G401 (cell line): ENCODE results near the gene IFITM10. TPM values are rescaled to one million over a fixed set of nuclear protein-coding genes. Genes with fewer than 3 reads are reported as not detected.
"Not testable (repeated sequence)": the region's sequence is repeated elsewhere in the genome, so short reads cannot be mapped to it uniquely, and the experiment has no call there.

ENCODE experiments used
- DNase-seq: peaks from one replicate; pipeline ENCODE4 v3.0.0-alpha.2; 2015; ENCODE audit warnings: low spot score
- in situ Hi-C: cut with HindIII; loops from 2 replicates; pipeline ENCODE4 v1.10.0; 2016; ENCODE audit warnings: low sequenced_read_pairs, mixed read lengths
- total RNA-seq: library from RNA; depleted of rRNA; stranded (reverse); fragments of >200 nt; shearing (Covaris generic); gene quantifications from 2 replicates; pipeline ENCODE4 v1.2.3, GENCODE V29; 2014

The IFITM10 gene
- total RNA-seq, 1 experiment from 2014 or later = not detected

DNA sequence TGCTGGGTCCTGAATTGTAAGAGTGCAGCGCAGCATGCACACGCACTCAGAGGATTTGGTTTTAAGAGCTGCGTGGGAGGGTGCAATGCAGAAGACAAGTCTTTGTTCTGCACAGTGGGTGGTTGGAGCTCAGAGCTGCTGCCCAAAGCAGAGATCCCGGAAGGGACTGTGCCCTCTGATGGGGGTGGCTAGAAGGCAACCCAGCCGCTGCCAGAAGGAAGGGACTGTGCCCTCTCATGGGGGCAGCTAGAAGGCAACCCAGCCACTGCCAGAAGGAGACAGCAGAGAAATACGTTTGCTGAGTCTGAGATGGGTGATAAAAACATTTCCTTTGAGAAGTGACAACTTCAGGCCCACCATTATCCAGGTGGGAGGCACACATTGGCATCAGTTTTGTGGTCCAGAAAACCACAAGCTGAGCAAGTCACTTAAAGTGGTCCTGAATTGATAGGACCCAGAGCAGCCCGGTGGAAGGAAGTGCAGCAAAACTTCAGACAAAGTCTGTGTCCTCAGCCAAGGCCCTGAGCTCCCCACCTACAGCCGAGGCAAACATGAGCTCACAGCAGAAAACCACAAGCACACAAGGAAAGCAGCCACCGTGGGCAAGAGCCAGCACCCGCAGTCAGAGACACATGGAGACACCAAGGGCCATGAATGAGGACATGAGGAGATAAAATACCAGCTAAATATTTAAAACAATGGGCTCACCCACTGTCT is 49.1 kb downstream of the IFITM10 start:
- in situ Hi-C loops = no loop called here

DNA sequence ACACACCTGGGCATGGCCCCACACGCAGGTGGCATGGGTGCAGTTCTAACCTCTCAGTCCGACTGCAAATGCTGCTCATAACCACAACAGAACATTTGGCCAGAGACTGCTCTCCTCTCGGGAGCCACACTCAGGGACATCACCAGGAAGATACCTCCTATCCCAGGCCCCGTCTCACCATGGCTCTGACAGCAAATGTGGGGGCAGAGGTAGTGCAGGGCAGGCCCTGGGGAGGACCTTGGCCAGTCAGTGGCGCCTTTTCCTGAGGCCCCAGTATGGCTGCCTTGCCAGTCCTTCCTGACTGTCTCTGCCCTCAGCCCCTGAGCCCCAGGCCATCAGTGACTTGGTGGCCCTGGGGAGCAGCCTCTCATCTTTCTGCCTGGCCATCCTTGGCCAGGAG is 50.6 kb downstream of the IFITM10 start:
- in situ Hi-C loops = no loop called here
- DNase-seq = no peak

More for the DNA sequence above, 49.1 kb downstream of the IFITM10 start:
- DNase-seq = no peak

DNA sequence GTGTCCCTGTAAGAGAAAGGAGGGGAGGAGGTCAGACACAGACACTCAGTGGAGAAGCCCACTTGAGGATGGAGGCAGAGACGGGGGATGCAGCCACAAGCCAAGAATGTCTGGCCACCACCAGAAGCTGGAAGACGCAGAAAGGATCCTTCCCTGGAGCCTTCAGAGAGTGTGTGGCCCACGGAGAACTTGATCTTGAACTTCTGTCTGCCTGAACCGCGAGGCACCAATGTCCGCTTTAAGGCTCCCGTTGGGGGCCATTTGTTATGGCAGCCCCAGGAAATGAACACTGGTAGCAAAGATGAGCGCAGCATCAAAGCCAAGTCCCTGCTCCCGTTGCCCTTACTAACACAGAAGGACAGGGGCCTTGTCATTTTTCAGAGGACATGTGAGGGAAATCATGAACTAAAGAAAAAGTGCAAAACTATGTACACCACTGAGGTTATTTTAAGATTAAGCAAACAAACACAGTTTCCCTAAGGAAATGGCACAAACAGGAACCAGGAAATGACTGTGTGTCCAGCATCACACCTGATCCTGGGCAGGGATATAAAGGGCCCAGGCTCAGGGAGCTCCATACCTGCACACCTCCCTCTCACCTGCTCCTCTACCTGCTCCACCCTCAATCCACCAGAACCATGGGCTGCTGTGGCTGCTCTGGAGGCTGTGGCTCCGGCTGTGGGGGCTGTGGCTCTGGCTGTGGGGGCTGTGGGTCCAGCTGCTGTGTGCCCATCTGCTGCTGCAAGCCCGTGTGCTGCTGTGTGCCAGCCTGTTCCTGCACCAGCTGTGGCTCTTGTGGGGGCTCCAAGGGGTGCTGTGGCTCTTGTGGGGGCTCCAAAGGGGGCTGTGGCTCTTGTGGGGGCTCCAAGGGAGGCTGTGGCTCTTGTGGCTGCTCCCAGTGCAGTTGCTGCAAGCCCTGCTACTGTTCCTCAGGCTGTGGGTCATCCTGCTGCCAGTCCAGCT is 53.5 kb downstream of the IFITM10 start, which contains the start of gene KRTAP5-6:
TSS of gene KRTAP5-6 (plus strand) at position 588 of the 963 bp plus-strand sequence. CDS start at position 639, 51 bp downstream.
- in situ Hi-C loops = no loop called here
- no peak for DNase-seq

DNA sequence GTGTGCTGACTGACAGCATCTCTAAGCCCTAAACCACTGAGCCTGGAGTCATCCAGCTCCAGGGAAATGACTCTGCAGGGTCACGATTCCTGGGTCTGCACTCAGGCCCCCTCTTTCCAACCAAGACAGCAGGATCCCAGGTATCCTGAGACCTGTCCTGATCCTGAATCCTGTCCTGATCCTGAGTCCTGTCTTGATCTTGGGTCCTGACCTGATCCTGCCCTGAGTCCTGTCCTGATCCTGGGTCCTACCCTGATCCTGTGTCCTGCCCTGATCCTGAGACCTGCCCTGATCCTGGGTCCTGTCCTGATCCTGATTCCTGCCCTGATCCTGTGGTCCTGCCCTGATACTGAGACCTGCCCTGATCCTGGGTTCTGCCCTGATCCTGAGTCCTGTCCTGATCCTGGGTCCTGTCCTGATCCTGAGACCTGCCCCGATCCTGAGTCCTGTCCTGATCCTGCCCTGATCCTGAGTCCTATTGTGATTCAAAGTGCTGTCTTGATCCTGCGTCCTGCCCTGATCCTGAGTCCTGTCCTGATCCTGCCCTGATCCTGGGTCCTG is 54.8 kb downstream of the IFITM10 start:
- in situ Hi-C loops = no loop called here
- no peak for DNase-seq

DNA sequence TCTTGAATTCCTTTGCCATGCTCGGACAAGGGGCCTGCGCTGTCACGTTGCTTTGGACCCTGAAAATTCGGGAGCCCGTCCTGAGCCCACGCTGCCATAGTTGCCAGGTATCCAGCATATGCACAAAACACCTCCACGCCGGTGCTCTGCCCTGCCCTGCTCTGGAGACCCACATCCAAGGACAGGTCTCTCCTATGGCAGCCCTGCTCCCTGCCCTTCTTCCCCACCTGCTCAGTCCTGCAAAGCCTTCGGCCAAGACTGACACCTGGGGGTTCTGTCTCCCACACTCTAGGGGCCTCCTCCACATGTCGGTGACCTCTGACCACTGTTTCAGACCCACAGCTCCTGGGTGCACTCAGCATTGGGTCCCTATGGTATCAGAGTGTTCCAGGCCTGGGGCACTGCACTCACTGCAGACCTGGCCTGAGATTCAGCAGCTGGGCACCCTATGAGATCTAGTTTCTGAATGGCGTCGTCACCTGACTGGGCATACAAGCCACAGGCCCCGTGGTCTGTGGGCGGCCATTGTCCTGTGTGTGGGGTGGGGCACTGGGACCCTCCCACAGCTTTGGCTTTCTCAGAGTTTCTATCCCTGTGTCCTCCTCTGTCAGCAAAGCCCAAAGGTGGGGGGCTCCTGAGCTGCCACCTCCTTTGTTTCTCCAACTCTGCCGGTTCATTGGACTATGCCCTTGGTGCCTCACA is 55.4 kb downstream of the IFITM10 start:
- in situ Hi-C loops = no loop called here

DNA sequence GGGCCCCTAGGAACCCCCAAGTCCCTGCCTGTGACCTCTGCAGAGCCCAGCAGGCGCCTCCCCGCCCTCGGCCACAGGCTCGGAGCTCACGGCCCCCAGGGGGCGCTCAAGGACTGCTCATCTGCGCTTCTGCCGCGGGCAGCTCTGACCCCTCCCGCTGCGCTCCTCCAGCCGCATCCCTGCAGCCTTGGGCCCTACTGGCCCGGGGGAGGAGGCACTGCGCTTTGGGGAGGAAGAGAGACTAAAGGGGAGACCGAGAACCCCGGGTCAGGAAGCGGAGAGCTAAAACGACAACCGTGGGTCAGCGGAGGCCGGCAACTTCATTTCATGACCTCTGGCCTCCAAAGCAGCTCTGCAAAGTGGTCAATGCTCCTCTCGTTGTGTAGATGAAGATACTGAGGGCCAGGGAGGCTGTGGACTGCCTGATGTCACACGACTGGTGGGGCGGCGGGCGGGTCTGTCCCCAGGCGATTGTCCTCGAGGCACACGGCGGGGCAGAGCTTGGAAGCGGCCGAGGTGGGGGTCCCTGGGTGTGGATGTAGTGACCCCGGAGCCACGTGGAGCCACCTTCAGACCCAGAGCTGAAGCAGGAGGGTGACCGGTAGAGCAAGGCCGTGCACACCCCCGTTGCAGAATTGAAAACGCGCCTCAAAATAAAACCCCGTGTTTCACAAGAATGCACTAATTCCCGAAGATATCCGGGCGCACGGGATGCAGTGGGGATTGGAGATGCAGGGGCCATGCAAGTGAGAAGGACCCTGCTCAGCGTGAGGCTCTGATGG is 56.1 kb downstream of the IFITM10 start:
- DNase-seq = peak; percentile 84
- in situ Hi-C loops = no loop called here

More for the DNA sequence above, 55.4 kb downstream of the IFITM10 start:
- DNase-seq = no peak

DNA sequence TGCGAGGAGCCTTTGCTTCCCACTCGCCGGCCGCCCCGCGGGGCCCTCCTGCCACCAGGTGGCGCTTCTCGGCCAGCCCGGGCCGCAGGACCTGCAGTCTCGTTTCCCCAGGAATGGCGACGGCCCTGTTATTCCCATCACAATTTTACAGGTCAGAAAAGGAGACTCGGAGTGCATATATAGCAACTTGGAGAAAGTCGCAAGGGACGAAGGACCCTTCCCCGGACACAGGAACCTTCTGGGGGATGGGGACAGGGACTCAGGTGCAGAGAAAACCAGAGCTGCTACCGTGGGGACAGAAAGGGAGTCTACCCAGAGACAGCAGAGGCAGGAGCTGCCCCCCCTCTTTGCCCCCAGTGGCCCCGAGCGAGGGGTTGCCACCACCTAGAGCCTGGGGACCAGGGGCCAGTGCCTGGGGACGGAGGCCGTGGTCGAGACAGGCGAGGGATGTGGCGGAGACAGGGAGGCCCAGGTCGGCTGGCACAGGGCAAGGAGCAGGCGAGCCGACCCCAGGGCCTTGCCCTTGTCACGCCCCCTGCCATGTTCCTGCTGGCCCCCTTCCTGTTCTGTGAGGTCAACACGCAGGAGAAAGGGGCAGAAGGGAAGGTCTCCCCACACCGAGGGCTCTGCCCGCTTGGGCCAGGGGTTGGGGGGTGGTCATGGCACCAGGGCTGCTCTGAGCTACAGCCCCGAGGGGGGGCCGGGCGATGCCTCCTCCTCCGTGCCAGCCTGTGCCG is 56.9 kb downstream of the IFITM10 start:
- in situ Hi-C loops = no loop called here

DNA sequence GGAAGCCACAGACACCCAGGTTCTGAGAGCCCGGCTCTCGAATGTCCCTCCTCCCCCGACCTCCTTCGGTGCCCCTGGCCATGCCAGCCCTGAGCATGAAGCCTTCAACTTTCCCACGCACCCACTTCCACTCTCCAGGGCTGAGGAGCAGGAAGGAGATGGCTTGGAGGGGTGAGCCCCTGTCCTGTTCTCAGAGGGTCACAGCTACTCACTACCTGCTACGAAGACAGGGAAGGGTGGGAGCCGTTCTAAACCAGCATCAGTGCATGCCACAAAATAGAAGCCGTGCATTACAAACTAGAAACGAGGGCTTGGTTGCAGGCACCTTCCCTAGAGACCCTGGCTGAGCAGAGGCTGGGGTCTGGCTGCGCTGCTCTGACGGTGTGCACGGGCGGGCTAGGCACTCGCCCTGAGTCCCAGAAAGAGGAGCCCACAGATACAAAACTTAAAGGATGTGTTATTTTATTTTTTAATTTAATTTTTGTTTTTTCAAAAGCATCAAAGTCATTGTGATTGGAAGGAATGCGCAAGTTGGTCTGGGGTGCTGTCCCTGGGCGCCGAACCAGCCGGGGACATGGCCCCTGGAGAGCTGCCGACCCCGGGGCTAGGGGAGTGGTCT is 57.6 kb downstream of the IFITM10 start:
- no peak for DNase-seq
- in situ Hi-C loops = no loop called here

More for the DNA sequence above, 56.9 kb downstream of the IFITM10 start:
- DNase-seq = peak; percentile 73

DNA sequence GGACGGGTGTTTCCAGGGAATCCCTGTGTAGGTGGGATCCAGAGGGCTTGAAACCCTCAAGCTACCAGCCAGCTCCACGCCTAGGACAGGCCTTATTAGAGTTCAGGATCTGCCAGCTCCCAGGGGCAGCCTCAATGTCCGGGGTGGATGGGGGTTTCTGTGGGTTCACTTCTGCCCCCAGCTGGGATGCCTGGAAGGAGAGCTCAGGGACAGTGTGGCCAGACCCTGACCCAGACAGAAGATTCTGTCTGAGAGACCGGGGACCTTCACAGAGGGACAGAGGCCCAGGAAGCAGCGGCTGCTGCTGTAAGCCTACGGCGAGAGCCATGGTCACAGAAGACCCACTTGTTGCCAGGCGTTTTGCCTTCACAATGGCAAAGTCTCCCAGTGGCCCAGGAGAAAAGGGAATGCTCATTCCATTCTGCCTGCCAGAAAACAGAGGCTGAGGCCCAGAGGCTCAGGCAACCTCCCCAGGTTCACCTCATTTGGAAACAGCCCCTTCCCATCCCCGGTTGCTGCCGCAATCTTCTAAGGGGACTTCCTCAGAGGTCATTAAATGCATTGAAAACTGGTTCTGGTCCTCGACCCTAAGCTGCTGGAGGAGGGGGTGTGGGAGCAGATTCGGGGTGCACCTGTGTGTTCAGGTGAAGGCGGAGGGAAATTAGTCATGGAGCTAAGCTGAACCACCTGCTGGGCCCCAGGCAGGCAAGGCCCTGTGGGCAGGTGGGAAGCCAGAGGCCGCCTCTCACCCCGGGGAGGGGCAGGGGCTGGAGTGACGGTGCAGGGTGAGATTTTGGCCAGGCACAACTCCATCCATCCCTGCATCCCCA is 58.3 kb downstream of the IFITM10 start:
- DNase-seq = no peak

DNA sequence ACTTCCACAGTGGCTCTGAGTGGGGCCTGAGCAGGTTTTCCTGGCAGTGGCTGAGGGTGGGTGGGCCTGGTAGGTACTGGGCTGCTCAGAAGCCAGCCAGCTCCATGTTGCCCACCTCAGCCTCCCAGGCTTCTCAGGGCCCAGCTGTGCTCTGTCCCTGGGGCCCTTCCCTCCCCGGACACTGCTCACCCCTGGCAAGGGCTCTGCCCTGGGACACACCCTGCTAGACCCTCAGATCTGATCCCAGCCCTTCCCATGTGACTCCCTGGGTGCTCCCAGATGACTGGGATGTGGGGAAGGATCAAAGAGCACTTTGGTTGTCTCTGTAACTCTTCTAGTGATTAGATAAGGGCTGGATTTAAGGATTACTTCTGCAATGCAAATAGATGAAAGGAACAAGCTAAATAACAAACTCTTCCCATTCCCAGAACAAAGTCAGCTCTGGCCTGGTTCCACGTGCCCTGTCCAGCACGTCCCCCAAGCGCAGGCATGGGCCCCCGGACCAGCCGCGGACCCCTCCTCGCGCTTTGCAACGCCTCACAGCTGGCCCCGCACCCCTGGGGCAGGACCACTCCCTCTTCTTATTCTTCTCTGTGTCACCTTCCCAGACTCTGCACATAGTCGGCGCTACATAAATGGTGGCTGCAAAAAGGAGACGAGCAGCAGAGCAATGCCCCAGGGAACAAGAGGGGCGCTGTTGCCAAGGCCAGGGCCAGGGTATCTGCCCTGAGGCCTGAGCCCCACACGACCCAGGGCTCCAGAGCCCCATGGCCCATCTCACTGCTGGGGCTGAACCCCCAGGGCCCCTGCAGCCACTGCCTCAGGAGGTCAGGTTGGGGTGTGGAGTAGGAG is 59.1 kb downstream of the IFITM10 start:
- in situ Hi-C loops = no loop called here
- DNase-seq = no peak

More for the DNA sequence above, 58.3 kb downstream of the IFITM10 start:
- in situ Hi-C loops = no loop called here

DNA sequence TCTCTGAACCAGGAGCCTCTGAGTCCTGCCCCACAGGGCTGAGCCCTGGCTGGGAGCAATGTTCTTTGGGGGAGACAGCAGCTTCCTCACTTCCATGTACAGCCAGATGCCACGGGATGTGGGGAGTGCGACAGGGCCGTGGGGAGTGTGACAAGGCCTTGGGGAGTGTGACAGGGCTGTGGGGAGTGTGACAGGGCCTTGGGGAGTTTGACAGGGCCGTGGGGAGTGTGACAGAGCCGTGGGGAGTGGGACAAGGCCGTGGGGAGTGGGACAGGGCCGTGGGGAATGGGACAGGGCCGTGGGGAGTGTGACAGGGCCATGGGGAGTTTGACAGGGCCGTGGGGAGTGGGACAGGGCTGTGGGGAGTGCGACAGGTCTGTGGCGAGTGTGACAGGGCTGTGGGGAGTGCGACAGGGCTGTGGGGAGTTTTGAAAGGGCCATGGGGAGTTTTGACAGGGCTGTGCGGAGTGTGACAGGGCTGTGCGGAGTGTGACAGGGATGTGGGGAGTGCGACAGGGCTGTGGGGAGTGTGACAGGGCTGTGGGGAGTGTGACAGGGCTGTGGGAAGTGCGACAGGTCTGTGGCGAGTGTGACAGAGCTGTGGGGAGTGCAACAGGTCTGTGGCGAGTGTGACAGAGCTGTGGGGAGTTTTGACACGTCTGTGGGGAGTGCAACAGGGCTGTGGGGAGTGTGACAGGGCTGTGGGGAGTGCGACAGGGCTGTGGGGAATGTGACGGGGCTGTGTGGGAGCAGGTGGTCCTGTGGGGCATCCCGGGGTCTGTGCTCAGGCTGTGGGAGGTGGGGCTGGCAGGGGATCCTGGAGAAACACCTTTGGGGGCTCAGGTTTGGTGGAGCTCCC is 60.0 kb downstream of the IFITM10 start:
- in situ Hi-C loops = no loop called here
- DNase-seq = no peak

DNA sequence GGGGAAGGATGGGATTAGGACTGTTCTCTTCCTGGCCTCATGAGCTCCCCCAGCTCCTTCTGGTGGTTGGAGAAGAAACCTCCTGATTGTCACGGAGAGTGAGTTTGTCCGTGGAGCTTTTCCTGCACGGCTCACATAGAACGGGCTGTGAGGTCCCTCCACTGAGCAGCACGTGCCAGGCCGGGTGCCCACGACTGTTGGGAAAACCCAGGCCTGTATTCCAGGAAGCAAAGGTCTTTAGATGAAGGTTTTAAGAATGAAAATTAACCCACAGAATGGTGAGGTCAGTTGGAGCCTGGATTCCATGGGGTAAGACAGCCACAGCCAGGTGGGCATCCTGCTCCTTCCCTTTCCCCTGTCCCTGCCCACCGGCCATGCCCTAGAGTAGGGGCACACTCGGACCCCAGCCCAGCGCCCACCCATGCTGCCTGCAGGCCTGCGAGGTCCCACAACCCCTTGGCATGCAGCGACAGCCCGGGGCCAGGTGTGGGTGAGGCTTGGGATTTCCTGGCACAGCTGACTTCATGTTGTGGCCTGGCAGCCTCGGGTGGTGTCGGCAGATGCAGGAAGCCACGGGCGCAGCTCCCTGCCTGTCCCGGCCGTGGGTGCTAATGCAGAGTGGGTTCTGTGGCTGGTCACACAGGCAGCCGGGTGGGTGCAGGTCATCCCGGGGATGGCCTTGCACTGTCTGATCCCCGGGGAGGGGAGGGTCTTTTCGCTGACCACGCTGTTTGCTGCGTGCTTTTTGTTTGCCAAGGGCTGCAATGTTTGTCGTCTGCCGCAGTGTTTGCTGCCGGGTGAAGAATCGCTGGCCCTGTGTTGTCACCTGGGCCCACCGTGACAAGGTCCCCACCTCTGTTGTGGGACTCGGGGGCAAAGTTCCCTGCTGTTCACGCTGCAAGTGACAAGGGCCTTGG is 60.9 kb downstream of the IFITM10 start:
- DNase-seq, in situ Hi-C loops: not testable (repeated sequence)

DNA sequence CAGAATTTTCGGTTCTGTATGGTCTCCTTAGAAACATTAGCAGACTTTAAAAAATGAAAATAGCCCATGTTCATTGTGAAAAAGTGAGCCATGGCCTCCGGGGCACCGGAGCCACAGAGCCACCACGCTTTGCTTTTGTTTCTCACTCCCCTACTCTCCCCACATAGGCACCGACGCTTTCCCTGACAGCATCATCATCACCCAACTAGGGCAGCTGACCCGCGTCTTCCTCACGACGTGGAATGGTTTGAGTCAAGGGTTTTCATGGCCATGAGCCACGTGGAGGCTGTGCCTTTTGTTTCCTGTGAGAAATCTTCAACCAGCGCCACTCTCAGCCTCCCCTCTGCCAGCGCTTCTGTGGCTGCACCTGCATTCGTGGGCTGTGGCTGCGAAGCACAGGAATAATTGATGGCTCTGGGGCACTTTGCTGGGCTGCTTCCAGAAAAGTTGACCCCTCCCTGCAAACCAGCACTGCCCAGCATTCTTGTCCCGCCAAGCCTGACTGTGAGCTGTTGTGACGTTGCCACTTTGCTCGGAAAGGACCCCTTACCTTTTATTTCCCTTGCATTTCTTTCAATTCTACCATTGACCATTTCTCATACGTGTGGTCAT is 62.0 kb downstream of the IFITM10 start:
- DNase-seq, in situ Hi-C loops: not testable (repeated sequence)
